Left ventricle myocardium superior (tissue), 1 donor: ENCODE measurements around the gene SIGLEC15. TPM values are rescaled to one million over a fixed set of nuclear protein-coding genes. Genes with fewer than 3 reads are reported as not detected.
A peak's percentile ranks its signal among the peaks of the same experiment; 100 is the strongest.
"Not testable (repeated sequence)": the region's sequence is repeated elsewhere in the genome, so short reads cannot be mapped to it uniquely, and the experiment has no call there.

Source experiments
- ATAC-seq: fragments of 200-7000 bp; cut with Tn5 transposase; one replicate; pipeline ENCODE4 v1.9.1; 2020; ENCODE audit warnings: mild to moderate bottlenecking, moderate library complexity
- DNase-seq: peaks from one replicate; pipeline ENCODE4 v3.0.0-alpha.2; 2020
- intact Hi-C: fragments of 100-400 bp; cut with micrococcal nuclease; formaldehyde crosslinking; loops from one replicate; pipeline ENCODE4 v1.11.0; 2022
- long read RNA-seq: library from polyadenylated mRNA; unstranded; transcript quantifications from one replicate; pipeline ENCODE4 v2.0.0, GENCODE V29; 2021
- total RNA-seq: library from RNA; stranded (reverse); fragmentation: NEBNext Ultra II Directional; extraction: Animal tissue kit (Norgen Biotek cat#: 25700); gene quantifications from one replicate; pipeline ENCODE4 v1.2.1, GENCODE V29; 2021
- donor health status: DM: no; HTN: yes; CAD: no; lungs with severe emphysema.

Gene SIGLEC15, protein sequence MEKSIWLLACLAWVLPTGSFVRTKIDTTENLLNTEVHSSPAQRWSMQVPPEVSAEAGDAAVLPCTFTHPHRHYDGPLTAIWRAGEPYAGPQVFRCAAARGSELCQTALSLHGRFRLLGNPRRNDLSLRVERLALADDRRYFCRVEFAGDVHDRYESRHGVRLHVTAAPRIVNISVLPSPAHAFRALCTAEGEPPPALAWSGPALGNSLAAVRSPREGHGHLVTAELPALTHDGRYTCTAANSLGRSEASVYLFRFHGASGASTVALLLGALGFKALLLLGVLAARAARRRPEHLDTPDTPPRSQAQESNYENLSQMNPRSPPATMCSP
- 0.10 TPM for total RNA-seq
- long read RNA-seq, partial matches to known transcripts = 0 of 1 reads
- long read RNA-seq, other reads (novel, unspliced or antisense) = 1 of 1 reads

DNA sequence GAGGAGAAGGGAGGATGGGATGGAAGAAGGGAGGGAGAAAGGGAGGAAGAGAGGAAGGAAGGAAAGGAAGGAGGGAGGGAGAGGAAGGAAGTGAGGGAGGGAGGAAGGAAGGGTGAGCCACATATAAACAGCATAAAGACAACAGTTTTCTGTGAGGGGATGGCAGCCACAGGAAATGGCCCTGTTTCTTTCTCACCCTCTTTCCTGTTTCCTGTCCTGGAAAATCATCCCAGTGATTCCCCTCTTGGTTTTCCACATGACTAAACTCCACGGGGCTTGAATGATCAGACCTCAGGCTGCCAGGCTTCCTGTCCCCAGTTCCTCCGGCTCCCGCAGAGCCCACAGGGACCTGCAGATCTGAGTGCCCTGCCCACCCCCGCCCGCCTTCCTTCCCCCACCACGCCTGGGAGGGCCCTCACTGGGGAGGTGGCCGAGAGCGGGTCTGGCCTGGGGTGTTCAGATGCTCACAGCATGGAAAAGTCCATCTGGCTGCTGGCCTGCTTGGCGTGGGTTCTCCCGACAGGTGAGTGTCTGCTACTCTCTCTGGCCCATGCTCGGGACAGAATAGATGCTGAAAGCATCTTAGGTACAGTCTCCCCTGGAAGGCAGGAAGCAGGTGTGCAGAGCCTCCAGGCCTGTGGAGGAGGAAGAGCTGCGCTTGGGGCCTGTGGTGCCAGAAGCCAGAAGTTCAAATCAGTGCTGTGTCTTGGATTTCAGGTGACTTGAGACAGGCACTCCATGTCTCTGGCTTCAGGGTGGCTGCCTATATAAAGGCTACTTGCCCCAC, at the start of gene SIGLEC15:
TSS of gene SIGLEC15 (plus strand) at position 418 of the 787 bp plus-strand sequence. CDS start at position 472, 54 bp downstream.
- DNase-seq = no peak
- ATAC-seq = no peak

DNA sequence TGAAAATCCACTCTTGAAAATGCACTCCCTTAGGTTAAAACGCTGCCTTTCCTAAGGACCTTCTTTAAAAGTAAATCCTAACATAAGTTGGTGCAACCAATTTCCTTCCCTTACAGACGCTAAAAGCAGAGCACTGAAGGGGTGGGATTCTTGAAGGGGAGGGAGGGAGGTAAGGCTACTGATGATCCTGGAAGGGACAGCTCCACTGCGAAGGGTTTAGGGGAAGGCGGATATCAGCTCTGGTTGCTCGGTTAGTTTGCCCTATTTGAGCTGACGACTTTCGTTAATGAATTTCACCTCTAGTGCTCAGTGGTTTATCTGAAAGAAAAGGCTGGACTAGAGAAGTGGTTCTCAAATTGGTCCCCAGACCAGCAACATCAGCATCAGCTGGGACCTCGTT, 49.7 kb upstream of the SIGLEC15 start:
- intact Hi-C loops = no loop called here
- DNase-seq (no peak), ATAC-seq (peak; percentile 19)

More for the DNA sequence above, at the start of gene SIGLEC15:
- intact Hi-C loops = no loop called here

DNA sequence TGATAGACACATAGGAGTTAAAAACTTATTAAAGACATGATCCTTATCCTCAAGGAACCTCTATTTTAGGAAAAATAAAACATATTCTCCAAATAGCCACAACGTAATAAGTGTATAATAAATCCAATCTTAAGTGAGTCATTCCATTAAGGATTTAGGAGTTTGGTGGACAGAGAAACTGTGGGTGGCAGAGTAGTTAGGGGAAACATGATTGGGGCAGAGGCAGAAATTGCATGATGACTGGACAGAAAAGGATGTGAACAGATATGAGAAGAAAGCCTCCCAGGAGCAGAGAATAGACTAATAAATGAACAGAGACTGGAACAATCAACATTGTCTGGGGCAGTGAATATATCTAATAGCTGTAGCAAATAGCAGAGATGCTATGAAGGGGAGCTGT, 48.1 kb upstream of the SIGLEC15 start:
- intact Hi-C loops = no loop called here
- DNase-seq = no peak
- ATAC-seq = no peak

DNA sequence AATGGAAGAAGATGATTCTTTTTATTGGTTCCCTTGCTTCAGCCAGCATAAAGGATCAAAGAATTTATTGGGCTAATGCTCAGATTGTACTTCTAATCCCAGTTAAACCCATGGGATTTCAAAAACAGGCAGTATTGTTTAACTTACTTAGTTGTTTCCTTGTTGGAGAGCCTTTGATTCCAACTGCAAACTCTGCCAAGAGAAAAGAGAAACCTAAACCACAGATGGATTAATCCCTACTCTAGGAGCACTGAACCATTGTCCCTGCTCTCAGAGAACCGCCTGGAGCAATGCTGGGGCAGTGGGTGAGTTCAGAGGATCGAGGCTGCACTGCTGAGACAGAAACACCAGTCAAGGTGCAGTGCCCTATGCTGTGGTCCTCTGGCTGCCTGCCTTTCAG, 44.9 kb upstream of the SIGLEC15 start:
- ATAC-seq = no peak
- intact Hi-C loops = no loop called here
- DNase-seq = no peak

DNA sequence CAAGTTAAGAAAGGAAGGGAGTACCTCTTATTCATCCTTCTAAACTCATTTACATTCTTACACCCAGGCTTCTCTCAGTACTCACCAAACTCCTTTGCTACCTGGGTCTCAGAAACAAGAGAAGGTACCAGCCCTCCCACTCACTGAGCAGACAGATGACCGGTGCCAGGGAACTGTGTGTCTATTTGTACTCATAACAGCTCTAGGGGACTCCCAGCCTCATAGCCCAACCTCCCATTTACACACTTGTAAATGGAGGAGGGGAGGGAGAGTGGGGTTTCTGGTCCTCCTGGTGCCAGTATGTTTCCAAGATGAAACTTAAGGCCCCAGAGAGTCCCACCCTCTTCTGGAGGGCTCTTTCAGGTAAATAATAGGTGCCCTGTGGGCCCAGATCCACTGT, 42.8 kb upstream of the SIGLEC15 start:
- DNase-seq (no peak), ATAC-seq (no peak)
- intact Hi-C loops = no loop called here

DNA sequence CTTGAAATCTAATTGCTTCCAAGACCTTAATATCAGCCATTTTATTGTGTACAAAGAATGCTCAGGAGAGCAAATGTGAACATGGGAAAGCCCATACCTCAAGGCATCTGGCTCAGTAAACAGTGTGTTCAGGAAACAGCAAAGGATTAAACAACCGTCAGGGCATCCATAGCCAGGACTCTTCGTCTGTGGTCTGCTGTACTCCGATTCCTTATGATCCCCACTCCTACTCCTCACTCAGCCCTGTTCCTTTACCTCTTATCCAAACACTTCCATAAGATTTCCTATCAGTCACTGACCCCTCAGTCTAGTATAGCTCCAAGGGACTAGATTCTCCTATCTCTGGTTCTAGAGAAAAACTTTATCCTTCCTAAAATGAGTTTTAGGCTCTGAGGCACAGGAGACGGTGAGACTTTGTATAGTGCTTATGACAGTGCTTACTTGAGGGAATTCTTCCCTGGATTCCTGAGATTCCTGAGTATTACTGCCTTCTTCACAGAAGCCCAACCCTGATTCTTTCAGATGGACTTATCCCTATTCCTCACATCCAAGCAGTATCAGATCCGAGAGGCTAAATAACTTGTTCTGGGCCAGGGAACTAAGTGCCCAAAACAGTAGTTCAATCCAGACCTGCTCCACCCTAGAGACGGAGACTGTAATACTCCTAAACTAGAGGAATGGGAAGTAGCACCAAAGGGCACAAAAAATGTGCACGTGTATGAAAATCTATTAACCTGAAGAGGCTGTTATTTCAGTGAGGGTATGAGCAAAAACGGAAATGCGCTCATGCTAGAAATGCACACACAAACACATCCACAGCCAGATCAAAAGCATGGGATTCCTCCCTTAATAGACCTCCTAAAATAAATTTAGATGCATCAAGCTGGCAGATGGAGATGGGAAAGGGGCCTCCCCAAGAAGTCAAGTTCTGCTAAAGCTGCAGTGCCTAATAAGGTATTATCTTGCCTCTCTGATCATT, 42.1 kb upstream of the SIGLEC15 start:
- intact Hi-C loops = no loop called here
- no peak for DNase-seq
- no peak for ATAC-seq

DNA sequence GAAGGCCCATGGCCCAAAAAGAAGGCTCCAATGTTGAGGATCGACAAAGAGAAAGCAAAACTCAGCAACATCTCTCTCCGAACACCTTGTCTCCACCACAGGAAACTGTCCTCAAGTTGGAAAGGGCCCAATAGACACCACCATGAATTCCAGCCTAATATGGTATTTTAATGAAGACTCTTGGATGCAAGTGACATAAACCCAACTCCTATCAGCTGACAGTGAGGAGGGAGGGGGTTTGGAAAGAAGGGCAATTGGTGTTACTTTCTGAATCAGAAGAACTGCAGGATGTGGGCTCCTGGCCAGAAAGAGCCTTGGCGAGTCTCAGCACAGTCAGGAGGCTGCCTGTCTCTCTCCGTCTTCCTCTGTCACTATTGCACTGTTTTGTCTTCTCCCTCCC, 40.3 kb upstream of the SIGLEC15 start:
- ATAC-seq = no peak
- intact Hi-C loops = no loop called here
- no peak for DNase-seq

DNA sequence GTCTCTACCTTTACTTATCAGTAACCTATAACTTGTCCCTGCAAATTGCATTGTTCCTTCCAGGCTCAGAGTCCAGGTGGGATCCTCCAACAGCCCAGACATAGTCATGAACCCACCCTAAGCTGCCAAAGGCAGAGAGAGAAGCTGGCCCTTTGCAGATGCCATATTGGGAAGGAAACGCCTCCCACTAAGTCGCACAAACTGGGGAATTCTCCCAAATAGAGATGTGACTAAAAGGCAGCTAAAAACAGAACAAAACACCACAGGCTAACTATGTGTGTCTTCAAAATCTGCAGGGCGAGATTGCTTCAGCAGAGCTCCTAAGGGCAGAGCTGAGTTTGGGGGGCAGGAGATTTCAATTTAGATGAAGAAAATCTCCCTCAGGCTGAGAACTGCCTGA, 38.5 kb upstream of the SIGLEC15 start:
- intact Hi-C loops = no loop called here
- no peak for DNase-seq
- no peak for ATAC-seq

DNA sequence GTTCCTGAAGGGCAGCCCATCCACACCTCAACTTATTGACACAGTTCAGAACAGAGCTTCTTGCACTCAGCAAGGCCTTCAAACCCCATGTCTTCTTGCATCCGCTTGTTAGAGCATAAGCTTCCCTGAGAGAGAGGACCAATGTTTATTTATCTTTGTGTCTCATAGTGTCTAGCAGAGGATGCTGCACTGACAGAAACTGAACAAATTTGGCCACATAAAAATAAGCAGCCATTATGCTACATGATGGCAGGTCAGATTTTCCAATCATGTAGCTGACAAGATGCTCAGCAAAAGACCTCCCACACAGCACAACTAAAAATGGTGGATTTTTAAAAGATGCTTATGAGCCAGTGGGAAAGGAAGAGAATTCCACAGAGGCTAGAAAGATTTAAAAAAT, 38.1 kb upstream of the SIGLEC15 start:
- ATAC-seq (no peak), DNase-seq (no peak)
- intact Hi-C loops = no loop called here

DNA sequence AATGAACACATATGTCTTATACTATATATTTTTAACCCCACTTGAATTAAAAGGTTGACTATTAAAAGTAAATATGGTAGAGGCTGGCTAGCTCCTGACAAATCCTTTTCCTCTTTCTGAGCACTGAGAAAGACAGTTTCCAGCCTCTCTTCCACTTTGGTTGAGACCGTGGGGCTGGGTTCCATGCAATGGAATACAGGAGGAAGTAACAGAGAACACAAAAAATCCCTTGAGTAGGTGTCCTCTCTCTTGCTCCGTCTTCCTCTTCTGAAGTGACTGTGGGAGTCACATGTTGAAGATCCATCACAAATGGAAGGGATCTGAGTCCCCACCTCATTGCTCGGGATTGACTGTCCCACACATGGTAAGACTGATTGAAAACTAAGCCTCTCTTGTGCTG, 36.6 kb upstream of the SIGLEC15 start:
- no peak for ATAC-seq
- intact Hi-C loops = no loop called here

DNA sequence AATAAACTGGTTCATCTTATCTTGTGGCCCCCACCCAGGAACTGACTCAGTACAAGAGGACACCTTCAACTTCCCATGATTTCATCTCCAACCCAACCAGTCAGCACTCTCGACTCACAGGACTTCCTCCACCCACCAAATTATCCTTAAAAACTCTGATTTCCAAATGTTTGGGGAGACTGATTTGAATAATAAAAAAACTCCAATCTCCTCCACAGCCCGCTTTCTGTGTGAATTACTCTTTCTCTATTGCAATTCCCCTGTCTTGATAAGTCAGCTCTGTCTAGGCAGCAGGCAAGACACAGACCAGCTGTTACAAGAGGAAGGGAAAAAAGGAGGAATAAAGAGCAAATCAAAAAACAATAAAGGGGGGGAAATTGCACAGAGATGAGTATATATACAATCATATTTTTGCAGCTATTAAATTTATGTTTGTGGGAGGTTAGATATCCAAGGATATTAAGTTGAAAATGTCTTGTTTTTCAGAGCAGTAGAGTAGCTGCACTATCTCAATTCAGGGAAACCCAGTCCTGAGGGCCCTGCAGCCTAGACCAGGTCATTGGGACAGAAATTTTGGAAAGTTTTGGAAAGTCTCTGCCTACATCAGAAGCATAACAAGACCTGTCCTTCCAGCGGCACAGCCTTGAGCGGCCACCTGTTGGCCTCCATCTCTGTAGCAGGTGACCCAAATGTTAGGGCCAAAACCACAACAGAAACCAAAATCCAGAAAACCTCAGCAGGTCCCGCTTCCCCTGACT, 32.8 kb upstream of the SIGLEC15 start:
- intact Hi-C loops = no loop called here
- DNase-seq = no peak
- ATAC-seq = no peak

More for the DNA sequence above, 36.6 kb upstream of the SIGLEC15 start:
- DNase-seq = no peak

DNA sequence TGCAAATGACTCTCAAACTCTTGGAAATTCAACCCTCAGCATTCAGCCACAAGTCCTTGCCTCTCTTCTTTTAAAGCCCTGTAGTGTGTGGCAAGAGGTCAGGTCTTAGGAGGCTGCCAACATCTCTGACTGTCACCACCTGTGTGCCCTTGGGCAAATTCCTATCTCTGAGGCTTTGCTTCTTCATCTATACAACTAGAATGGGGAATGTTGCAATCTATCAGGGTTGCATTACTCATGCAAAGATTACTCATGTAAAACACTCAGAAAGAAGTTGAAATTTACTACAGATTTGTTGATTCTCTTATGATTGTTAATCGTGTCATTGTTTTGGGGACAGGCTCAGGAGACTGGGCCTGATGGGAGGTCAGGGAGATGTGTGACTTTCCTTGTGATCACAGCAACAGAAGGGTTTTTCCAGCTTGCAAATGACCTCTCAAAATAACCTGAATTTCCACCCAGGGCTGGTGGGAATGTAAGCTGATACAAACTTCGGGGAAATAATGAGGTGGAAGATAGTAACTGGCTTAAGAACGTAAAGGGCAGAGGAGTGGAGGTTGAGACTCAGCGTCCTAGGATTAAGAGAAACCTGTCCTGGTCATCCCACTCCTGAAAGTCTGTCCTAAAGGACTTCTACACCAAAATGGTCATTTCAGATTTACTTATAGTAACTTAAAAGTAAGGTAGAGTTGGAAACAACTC, 32.1 kb upstream of the SIGLEC15 start:
- no peak for ATAC-seq
- intact Hi-C loops = no loop called here
- DNase-seq = no peak

DNA sequence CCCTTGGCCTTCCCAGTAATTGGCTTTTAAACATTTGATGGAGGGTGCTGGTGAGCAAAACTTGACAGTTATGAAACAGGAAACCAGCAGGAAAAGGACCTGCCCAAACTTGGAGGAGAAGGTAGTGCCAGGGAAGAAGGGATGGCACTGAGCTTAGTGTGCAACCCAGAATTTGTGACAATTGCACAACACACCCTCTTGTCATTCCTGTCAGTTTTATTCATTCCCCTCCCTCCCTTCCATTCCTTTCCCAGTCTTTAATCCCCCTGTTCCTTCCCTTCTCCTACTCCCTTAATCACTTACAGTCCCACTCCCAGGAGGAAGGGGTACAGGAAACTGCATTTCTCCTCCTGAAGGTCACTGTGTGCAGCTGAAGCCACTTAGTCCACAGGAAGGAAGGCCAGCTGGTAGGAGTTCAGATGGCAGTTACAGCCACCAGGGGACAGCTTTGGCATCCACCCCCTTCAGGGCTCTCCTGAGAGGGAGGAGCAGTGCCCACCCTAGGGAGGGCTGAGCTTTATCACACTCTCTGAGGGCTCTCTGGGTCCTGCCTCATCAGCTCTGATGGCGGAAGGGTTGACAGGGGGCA, 24.0 kb upstream of the SIGLEC15 start:
- intact Hi-C loops = no loop called here
- DNase-seq = no peak
- no peak for ATAC-seq

DNA sequence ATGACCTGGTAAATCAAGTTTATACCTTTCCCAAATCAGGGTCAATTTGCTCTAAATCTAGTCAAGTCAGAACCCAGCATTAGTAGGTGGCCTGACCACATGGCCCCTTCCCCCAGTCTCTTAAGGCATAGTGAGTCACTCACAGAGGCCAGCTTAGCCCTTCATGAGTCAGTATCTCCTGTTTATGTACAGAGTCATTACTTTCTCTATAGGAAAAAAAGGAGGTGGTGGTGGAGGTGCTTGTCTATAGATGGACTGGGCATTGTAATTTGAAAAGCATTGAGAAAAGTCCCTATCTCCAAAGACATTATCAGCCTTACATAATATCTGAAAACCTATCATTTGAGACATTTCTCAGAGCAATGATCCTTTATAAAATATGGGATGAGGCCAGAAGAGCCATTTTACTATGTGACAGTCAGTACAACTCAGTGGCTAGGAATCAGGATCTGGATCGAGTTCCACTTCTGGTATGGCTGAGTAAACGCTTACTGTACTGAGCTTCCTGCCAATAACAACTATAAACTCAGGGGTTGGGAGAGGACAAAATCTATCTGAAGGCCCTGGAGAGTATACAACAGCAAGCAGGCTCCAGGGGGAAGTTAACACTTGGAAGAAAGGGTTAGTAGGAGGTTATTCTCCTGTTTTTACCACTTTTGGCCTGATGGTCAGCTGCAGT, 22.5 kb upstream of the SIGLEC15 start:
- DNase-seq (no peak), ATAC-seq (no peak)
- intact Hi-C loops = no loop called here

DNA sequence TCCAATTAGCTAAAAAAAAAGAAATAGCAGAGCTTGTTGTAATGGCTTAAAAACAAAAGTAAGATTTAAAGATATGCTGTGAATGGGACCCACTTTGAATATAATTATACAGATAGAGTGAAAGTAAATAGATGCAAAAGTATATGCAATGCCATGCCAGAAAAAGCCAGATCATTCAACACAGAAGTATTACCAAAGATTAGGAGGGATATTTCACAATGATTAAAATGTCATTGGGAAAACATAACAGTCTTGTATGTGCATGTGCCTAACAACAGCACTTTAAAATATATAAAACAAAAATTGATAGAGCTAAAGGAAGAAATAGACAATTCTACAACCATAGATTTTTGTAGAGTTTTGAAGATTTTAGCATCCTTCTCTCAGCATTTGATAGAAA, 19.9 kb upstream of the SIGLEC15 start:
- intact Hi-C loops = no loop called here
- no peak for DNase-seq
- ATAC-seq = no peak

DNA sequence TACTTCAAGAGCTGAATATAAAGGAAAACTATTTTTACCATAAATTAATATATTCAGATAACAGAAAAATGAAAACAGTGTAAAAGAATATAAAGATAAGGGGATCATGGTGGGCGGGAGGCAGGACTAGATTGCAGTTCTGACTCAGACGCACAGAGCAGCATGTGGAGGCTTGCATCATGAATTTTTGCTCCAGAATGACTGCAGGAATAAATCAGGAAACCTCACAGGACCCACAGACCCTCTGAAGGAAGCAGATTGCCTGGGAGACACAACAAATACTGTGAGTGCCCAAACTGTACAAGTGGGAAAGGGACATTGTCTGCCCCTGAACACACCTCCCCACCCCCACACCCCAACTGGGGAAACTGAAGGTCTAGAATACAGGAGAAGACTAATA, 19.2 kb upstream of the SIGLEC15 start:
- no peak for DNase-seq
- intact Hi-C loops = no loop called here

DNA sequence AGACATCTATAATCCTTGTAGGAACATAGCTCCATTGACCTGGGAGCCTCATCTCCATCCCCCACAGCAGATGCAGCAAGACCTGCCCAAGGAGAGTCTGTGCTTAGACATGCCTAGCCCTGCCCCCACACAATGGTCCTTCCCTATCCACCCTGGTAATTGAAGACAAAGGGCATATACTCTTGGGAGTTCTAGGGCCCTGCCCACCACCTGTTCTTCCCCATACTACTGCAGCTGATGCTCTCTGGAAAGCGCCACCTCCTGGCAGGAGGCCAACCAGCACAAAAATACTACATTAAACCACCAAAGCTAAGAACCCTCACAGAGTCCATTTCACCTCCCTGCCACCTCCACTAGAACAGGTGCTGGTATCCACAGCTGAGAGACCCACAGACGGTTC, 18.3 kb upstream of the SIGLEC15 start:
- intact Hi-C loops, ATAC-seq: not testable (repeated sequence)
- DNase-seq = peak; percentile 42

More for the DNA sequence above, 19.2 kb upstream of the SIGLEC15 start:
- no peak for ATAC-seq
